ENCODE results near the gene PSMD1.

DNA sequence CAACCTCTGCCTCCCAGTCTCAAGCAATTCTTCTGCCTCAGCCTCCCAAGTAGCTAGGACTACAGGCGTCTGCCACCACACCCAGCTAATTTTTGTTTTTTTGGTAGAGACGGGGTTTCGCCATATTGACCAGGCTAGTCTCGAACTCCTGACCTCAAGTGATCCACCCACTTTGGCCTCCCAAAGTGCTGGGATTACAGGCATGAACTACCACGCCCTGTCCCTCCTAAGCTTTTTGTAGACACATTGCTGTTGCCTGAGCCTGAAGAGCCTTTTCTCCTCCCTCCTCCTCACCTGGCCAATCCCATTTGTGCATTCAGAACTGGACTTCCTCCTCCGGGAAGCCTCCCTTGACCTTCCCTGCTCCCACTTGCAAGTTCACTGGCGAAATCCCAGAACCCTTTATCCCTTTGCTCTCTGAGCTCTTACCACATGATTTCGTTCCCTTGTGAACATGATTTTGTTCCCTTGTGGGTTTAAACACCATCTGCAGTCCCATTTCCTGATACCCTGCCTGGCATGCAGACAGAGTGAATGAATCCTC lies 16.8 kb upstream of the PSMD1 start:
- TF ChIP-seq RAD21 (conservative IDR thresholded peaks at IDR 0.05) (no peak), POLR2AphosphoS5 (IDR thresholded peaks at IDR 0.05) (no peak), EZH2 (IDR thresholded peaks at IDR 0.05; ENCODE audit: borderline replicate concordance, insufficient read depth, low read length, poor library complexity, severe bottlenecking) (no peak), EP300 (conservative IDR thresholded peaks at IDR 0.05; ENCODE audit: poor library complexity, severe bottlenecking) (no peak), TAF1 (IDR thresholded peaks at IDR 0.05; ENCODE audit: low read depth) (no peak)
- TF ChIP-seq, protein P1, sequence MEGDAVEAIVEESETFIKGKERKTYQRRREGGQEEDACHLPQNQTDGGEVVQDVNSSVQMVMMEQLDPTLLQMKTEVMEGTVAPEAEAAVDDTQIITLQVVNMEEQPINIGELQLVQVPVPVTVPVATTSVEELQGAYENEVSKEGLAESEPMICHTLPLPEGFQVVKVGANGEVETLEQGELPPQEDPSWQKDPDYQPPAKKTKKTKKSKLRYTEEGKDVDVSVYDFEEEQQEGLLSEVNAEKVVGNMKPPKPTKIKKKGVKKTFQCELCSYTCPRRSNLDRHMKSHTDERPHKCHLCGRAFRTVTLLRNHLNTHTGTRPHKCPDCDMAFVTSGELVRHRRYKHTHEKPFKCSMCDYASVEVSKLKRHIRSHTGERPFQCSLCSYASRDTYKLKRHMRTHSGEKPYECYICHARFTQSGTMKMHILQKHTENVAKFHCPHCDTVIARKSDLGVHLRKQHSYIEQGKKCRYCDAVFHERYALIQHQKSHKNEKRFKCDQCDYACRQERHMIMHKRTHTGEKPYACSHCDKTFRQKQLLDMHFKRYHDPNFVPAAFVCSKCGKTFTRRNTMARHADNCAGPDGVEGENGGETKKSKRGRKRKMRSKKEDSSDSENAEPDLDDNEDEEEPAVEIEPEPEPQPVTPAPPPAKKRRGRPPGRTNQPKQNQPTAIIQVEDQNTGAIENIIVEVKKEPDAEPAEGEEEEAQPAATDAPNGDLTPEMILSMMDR (IDR thresholded peaks at IDR 0.05; ENCODE audit: poor library complexity, severe bottlenecking): no peak
- TF ChIP-seq, protein P2, sequence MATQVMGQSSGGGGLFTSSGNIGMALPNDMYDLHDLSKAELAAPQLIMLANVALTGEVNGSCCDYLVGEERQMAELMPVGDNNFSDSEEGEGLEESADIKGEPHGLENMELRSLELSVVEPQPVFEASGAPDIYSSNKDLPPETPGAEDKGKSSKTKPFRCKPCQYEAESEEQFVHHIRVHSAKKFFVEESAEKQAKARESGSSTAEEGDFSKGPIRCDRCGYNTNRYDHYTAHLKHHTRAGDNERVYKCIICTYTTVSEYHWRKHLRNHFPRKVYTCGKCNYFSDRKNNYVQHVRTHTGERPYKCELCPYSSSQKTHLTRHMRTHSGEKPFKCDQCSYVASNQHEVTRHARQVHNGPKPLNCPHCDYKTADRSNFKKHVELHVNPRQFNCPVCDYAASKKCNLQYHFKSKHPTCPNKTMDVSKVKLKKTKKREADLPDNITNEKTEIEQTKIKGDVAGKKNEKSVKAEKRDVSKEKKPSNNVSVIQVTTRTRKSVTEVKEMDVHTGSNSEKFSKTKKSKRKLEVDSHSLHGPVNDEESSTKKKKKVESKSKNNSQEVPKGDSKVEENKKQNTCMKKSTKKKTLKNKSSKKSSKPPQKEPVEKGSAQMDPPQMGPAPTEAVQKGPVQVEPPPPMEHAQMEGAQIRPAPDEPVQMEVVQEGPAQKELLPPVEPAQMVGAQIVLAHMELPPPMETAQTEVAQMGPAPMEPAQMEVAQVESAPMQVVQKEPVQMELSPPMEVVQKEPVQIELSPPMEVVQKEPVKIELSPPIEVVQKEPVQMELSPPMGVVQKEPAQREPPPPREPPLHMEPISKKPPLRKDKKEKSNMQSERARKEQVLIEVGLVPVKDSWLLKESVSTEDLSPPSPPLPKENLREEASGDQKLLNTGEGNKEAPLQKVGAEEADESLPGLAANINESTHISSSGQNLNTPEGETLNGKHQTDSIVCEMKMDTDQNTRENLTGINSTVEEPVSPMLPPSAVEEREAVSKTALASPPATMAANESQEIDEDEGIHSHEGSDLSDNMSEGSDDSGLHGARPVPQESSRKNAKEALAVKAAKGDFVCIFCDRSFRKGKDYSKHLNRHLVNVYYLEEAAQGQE (IDR thresholded peaks at IDR 0.05; ENCODE audit: borderline replicate concordance): no peak
